ENCODE results near the gene CKAP2.
"Not testable (repeated sequence)": the region's sequence is repeated elsewhere in the genome, so short reads cannot be mapped to it uniquely, and the experiment has no call there.

CKAP2 gene

DNA sequence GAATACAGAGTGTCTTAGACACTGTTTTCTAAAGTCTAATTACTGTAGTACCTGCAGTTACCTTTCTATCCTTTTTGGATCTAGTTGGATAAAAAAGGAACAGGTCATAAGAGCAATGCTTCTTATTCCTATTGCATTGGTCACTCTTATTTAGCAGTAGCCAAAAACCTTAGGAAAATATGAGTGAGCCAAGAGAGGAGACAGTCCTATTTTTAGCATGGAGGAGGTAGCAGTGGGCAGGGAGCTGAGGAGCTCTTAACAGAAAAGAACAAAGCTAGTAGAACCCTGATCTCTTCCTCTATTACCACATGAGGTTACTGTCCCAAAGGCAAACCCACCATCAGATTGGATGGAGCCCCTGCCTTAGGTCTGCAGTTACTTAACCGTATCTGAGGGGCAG is 50.6 kb downstream of the CKAP2 start:
- not testable (repeated sequence) for DNase-seq (ENCODE audit: low spot score)

DNA sequence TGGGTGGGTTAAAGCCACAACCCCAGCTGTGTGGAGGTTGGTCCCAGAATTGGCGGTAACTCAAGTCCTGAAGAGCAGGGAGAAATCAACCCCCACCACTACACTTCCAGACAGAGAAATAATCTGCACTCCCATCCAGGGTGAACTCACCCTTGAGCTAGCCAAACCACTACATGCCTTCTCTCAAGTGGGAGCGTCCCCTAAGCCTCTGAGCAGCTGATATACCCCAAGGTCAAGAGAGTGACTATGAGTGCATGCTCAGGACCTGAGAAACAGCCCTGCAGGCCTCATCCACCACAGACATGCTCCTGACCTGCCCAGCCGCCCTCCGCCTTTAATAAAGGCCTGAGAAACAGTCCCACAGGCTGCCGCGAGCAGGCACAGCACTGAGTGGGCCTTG is 54.3 kb downstream of the CKAP2 start:
- not testable (repeated sequence) for DNase-seq (ENCODE audit: low spot score)

GRCh38 chr13:52510221-52510797 is 55.0 kb downstream of the CKAP2 start:
- DNase-seq (ENCODE audit: low spot score), result not testable (repeated sequence)

GRCh38 chr13:52511598-52511997 is 56.3 kb downstream of the CKAP2 start:
- DNase-seq (ENCODE audit: low spot score), result not testable (repeated sequence)

GRCh38 chr13:52513957-52514596 is 58.8 kb downstream of the CKAP2 start:
- DNase-seq (ENCODE audit: low spot score), result not testable (repeated sequence)

DNA sequence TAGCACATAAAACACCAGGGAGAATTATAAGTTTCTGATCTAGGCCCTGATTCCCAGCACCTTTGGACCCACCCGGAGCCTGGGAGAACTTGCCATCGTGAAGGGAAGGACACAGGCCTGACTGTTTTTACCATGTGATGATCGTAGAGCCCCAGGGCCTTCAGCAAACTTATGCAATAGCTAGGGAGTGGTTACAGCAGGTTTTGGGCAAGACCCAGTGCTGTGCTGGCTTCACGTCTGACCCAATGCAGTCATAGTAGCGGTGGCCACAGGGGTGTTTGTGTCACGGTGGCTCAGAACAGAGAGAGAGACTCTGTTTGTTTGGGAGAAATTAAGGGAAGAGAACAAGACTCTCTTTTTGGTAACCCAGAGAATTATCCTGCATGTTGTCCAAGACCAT is 68.0 kb downstream of the CKAP2 start:
- not testable (repeated sequence) for DNase-seq (ENCODE audit: low spot score)

Measured in GM20000 (cell line).